AG04450 (cell line): ENCODE measurements around the gene BEAN1. TPM values are rescaled to one million over a fixed set of nuclear protein-coding genes. Genes with fewer than 3 reads are reported as not detected.

Source experiments
- CTCF ChIA-PET: fragments of 300-600, 350-600 bp; formaldehyde crosslinking; extraction: SDS; loops from one replicate; lab custom pipeline; 2022; ENCODE audit warnings: antibody characterized with exemption, inconsistent platforms; lab: Charles Lee
- POLR2A ChIA-PET: fragments of 350-600 bp; formaldehyde crosslinking; extraction: SDS; loops from one replicate; lab custom pipeline; 2021; ENCODE audit warnings: antibody characterized with exemption, inconsistent platforms; lab: Yijun Ruan, JAX
- DNase-seq: peaks from one replicate; pipeline ENCODE4 v3.0.0-alpha.2; 2011; ENCODE audit warnings: low read depth, low spot score
- H3K27ac ChIP-seq: one replicate; pipeline ENCODE4 v1.5.1; 2012; ENCODE audit warnings: low read depth, low read length, control low read depth
- H3K27me3 ChIP-seq: one replicate; pipeline ENCODE4 v1.6.0; 2012; ENCODE audit warnings: low read length; ENCODE audit not compliant: control insufficient read depth, insufficient read depth
- H3K4me3 ChIP-seq: 2 replicates; pipeline ENCODE4 v1.5.1; 2011; ENCODE audit warnings: mild to moderate bottlenecking, low read depth, low read length, control low read depth
- H3K9me3 ChIP-seq: 2 replicates; pipeline ENCODE4 v1.5.1; 2012; ENCODE audit warnings: low read length; ENCODE audit not compliant: control insufficient read depth, insufficient read depth
- CTCF ChIP-seq: IDR thresholded peaks from 2 replicates; pipeline ENCODE4 v1.5.1; 2011; ENCODE audit warnings: low read depth, low read length, control low read depth, inconsistent platforms
- polyA plus RNA-seq: library from polyadenylated mRNA; depleted of rRNA; stranded (reverse); fragments of >200 nt; gene quantifications from 2 replicates; pipeline ENCODE4 v1.2.3, GENCODE V29; 2011

The BEAN1 gene
- polyA plus RNA-seq, 1 experiment: not detected

- H3K9me3 ChIP-seq: no peaks in the 10 kb centered on the region
- H3K27ac ChIP-seq: no peak overlapping the region
- ChIA-PET POLR2A (interaction anchor here (0.6 kb wide), 1 partner anchor 28 kb away, joined by 6 read pairs; no protein-coding TSS in a partner anchor), CTCF (interaction anchor here (2.7 kb wide), 1 partner anchor 101 kb away, joined by 9 read pairs; no protein-coding TSS in a partner anchor)
- no peak for TF ChIP-seq CTCF
- no peaks in the 10 kb centered on the region for H3K27me3 ChIP-seq
- DNase-seq: no peak
- H3K4me3 ChIP-seq: no peak overlapping the region
These were observed 81.3 kb downstream of the BEAN1 start for GRCh38 chr16:66508248-66508913.

GRCh38 chr16:66508914-66509496 is 81.9 kb downstream of the BEAN1 start:
- H3K4me3 ChIP-seq: no peak overlapping the region
- no peaks in the 10 kb centered on the region for H3K27me3 ChIP-seq
- no peak overlapping the region for H3K27ac ChIP-seq
- DNase-seq: no peak
- H3K9me3 ChIP-seq: no peaks in the 10 kb centered on the region
- no peak for TF ChIP-seq CTCF
- CTCF ChIA-PET: interaction anchor here (1.0 to 2.7 kb wide), 2 partner anchors 25 to 102 kb away, joined by 4 to 9 read pairs; no protein-coding TSS in a partner anchor
- POLR2A ChIA-PET: no interaction called here

GRCh38 chr16:66509576-66509975 is 82.5 kb downstream of the BEAN1 start:
- no peak for TF ChIP-seq CTCF
- H3K9me3 ChIP-seq: no peaks in the 10 kb centered on the region
- CTCF ChIA-PET: interaction anchor here (1.0 to 2.7 kb wide), 2 partner anchors 26 to 102 kb away, joined by 4 to 9 read pairs; no protein-coding TSS in a partner anchor

GRCh38 chr16:66510298-66510697 is 83.2 kb downstream of the BEAN1 start:
- POLR2A ChIA-PET: no interaction called here
- no peaks in the 10 kb centered on the region for H3K9me3 ChIP-seq
- no peaks in the 10 kb centered on the region for H3K27me3 ChIP-seq
- CTCF ChIA-PET: interaction anchor here (1.0 to 2.7 kb wide), 3 partner anchors 26 to 152 kb away, joined by 4 to 9 read pairs (median 4); no protein-coding TSS in a partner anchor
- no peak for DNase-seq
- no peak overlapping the region for H3K4me3 ChIP-seq
- no peak overlapping the region for H3K27ac ChIP-seq
- no peak for TF ChIP-seq CTCF

More at GRCh38 chr16:66509576-66509975, 82.5 kb downstream of the BEAN1 start:
- no peak for DNase-seq
- H3K27me3 ChIP-seq: no peaks in the 10 kb centered on the region
- POLR2A ChIA-PET: no interaction called here
- no peak overlapping the region for H3K4me3 ChIP-seq
- H3K27ac ChIP-seq: no peak overlapping the region
